ENCODE measurements around the gene COQ10A. TPM values are rescaled to one million over a fixed set of nuclear protein-coding genes. Genes with fewer than 3 reads are reported as not detected.

COQ10A gene
- total and polyA plus RNA-seq, 9 of the 15 experiments (the other 6 are each of a cell fraction or from before 2014, with no cell fraction given) = 3.1 to 26.4 (median 12.7) TPM

DNA sequence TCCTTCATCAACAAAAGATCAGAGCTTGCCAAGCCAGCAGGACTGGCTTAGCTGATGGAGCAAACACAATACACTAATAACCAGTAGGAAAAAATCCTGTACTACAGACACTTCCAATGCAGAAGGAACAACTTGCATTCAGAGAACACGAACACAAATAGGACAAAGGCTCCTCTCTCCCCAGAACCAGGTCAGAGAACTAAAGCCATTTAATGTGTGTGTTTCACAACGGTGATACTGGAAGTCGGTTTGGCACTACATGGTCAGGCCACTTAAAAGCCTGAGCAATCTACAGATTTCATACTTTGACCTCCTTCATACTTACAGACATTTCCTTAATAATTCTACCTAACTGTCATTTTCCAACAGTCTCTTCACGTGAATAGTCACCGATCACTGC, 27.1 kb downstream of the COQ10A start:
- Histone ChIP-seq H2AFZ (ENCODE audit: low read depth, low read length) (no peak overlapping the region), H3K9ac (ENCODE audit: insufficient read depth in 1 of 2, low read depth in 2 of 2, low read length in 2 of 2) (peak overlapping the region in 1 of 2 experiments; percentile 32; a peak in 1 of 4 replicates), H3K4me1 (replicated peaks in 1 of 2; ENCODE audit: control insufficient read depth in 2 of 2, insufficient read depth in 2 of 2, low read length in 2 of 2) (peaks cover 7 to 19% of the 10 kb centered on the region in 2 experiments; a peak in 4 of 5 replicates), H3K27me3 (ENCODE audit: control insufficient read depth in 2 of 2, insufficient read depth in 2 of 2, low read length in 2 of 2) (no peaks in the 10 kb centered on the region), H3K4me3 (no peak overlapping the region), H3K9me1 (ENCODE audit: control insufficient read depth, insufficient read depth, low read length) (no peaks in the 10 kb centered on the region), H3K79me2 (ENCODE audit: control insufficient read depth, insufficient read depth, low read length) (peaks cover 95% of the 10 kb centered on the region), H3K27ac (ENCODE audit: extremely low read depth, low read depth, low read length) (no peak overlapping the region), H3K4me2 (ENCODE audit: insufficient read depth, low read length) (no peak overlapping the region), H3K9me3 (replicated peaks; ENCODE audit: control insufficient read depth, insufficient read depth, low read depth, low read length) (no peaks in the 10 kb centered on the region), H4K20me1 (replicated peaks; ENCODE audit: control insufficient read depth, insufficient read depth, low read length) (peaks cover 9% of the 10 kb centered on the region; the same call in 1 of the 2 replicates), H3K36me3 (ENCODE audit: control insufficient read depth, insufficient read depth, low read length) (peaks cover 83% of the 10 kb centered on the region)
- in situ Hi-C loops (cut with MboI) (no loop called here), intact Hi-C loops (cut with micrococcal nuclease) (no loop called here)
- WGBS (ENCODE audit: insufficient coverage, low coverage, missing lambda C conversion rate) = 74% methylated on average over 5 of the region's 5 CpGs
- ChIA-PET CTCF (ENCODE audit: low intra/inter-chr PET ratio) (no interaction called here), POLR2A (interaction anchor here (0.7 to 1.8 kb wide), 2 partner anchors 9 to 58 kb away, joined by 3 to 10 read pairs; no protein-coding TSS in a partner anchor)
- no peak for ATAC-seq
- BruUV-seq (replicated peaks) = no TSS peak
- DNase-seq (ENCODE audit: extremely low read depth in 1 of 4, low spot score in 3 of 4) = no peak
- TF ChIP-seq, protein P1, sequence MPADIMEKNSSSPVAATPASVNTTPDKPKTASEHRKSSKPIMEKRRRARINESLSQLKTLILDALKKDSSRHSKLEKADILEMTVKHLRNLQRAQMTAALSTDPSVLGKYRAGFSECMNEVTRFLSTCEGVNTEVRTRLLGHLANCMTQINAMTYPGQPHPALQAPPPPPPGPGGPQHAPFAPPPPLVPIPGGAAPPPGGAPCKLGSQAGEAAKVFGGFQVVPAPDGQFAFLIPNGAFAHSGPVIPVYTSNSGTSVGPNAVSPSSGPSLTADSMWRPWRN (IDR thresholded peaks at IDR 0.05; ENCODE audit: low read depth) = no peak
- no peak for TF ChIP-seq ZNF431 (CRISPR knock-in tag; IDR thresholded peaks at IDR 0.05)
- TF ChIP-seq, protein P2, sequence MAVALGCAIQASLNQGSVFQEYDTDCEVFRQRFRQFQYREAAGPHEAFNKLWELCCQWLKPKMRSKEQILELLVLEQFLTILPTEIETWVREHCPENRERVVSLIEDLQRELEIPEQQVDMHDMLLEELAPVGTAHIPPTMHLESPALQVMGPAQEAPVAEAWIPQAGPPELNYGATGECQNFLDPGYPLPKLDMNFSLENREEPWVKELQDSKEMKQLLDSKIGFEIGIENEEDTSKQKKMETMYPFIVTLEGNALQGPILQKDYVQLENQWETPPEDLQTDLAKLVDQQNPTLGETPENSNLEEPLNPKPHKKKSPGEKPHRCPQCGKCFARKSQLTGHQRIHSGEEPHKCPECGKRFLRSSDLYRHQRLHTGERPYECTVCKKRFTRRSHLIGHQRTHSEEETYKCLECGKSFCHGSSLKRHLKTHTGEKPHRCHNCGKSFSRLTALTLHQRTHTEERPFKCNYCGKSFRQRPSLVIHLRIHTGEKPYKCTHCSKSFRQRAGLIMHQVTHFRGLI (CRISPR knock-in tag; IDR thresholded peaks at IDR 0.05) = no peak
- TF ChIP-seq, protein P3, sequence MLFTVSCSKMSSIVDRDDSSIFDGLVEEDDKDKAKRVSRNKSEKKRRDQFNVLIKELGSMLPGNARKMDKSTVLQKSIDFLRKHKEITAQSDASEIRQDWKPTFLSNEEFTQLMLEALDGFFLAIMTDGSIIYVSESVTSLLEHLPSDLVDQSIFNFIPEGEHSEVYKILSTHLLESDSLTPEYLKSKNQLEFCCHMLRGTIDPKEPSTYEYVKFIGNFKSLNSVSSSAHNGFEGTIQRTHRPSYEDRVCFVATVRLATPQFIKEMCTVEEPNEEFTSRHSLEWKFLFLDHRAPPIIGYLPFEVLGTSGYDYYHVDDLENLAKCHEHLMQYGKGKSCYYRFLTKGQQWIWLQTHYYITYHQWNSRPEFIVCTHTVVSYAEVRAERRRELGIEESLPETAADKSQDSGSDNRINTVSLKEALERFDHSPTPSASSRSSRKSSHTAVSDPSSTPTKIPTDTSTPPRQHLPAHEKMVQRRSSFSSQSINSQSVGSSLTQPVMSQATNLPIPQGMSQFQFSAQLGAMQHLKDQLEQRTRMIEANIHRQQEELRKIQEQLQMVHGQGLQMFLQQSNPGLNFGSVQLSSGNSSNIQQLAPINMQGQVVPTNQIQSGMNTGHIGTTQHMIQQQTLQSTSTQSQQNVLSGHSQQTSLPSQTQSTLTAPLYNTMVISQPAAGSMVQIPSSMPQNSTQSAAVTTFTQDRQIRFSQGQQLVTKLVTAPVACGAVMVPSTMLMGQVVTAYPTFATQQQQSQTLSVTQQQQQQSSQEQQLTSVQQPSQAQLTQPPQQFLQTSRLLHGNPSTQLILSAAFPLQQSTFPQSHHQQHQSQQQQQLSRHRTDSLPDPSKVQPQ (CRISPR knock-in tag; IDR thresholded peaks at IDR 0.05; ENCODE audit: borderline replicate concordance) = no peak
- no peak for TF ChIP-seq FOXK1 (CRISPR knock-in tag; IDR thresholded peaks at IDR 0.05; ENCODE audit: borderline replicate concordance)
- no peak for TF ChIP-seq ZNF165 (CRISPR knock-in tag; IDR thresholded peaks at IDR 0.05; ENCODE audit: borderline replicate concordance)
- TF ChIP-seq POLR2B (IDR thresholded peaks at IDR 0.05; ENCODE audit: low read depth, partially characterized antibody) = no peak
- TF ChIP-seq BCOR (IDR thresholded peaks at IDR 0.05) = no peak
- TF ChIP-seq POLR3G (IDR thresholded peaks at IDR 0.05; ENCODE audit: extremely low read depth, insufficient read length, insufficient replicate concordance) = no peak
- FAIRE-seq = no peak

All from K562 (cell line).